ENCODE results near the gene CUBN.
A peak's percentile ranks its signal among the peaks of the same experiment; 100 is the strongest.

CUBN gene

DNA sequence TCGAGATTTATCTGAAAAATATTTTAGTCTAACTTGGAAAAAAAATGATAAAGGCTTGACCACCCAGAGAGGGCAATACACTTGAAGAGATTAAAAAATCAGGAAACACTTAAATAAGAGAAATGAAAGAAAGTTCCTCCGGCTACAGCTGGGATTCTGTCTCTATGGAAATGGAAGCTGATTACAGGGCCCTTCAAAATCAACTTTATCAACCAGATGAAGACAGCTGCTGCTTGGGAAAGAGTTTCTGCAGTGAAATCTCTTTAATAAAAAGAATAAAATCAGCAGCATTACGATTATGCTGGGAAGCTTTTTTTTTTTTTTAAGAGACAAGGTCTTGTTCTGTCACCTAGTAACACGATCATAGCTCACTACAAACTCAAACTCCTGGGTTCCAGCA is 316.9 kb downstream of the CUBN start:
- no peak overlapping the region for H3K4me3 ChIP-seq (replicated peaks in 1 of 2; ENCODE audit: low read depth in 2 of 2, low read length in 2 of 2)
- TF ChIP-seq, protein P1, sequence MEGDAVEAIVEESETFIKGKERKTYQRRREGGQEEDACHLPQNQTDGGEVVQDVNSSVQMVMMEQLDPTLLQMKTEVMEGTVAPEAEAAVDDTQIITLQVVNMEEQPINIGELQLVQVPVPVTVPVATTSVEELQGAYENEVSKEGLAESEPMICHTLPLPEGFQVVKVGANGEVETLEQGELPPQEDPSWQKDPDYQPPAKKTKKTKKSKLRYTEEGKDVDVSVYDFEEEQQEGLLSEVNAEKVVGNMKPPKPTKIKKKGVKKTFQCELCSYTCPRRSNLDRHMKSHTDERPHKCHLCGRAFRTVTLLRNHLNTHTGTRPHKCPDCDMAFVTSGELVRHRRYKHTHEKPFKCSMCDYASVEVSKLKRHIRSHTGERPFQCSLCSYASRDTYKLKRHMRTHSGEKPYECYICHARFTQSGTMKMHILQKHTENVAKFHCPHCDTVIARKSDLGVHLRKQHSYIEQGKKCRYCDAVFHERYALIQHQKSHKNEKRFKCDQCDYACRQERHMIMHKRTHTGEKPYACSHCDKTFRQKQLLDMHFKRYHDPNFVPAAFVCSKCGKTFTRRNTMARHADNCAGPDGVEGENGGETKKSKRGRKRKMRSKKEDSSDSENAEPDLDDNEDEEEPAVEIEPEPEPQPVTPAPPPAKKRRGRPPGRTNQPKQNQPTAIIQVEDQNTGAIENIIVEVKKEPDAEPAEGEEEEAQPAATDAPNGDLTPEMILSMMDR (IDR thresholded peaks at IDR 0.05; ENCODE audit: low read depth, low read length), result no peak
- DNase-seq (ENCODE audit: low read depth in 2 of 2), result no peak

DNA sequence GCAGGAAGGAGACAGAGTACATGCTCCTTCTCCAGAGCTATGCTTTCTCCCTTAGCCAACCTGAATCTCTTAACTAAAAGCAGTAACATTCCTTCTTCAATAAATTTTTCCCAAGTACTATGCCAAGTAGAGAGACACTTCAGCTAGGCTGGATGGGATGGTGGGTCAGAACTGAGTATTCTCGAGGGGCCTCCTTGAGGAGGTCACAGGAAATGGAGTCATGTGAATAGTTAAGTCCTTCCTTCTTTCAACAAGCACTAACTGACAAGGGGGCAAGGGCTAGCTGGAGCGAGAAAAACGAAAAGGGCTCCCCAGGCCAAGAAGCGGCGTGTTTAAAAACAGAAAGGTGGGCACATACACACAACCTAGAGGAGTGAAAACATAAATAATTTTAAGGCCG is 317.8 kb downstream of the CUBN start:
- H3K4me3 ChIP-seq (replicated peaks in 1 of 2; ENCODE audit: low read depth in 2 of 2, low read length in 2 of 2), result no peak overlapping the region
- TF ChIP-seq, protein P1 (IDR thresholded peaks at IDR 0.05; ENCODE audit: low read depth, low read length), result no peak
- DNase-seq (ENCODE audit: low read depth in 2 of 2), result peak; percentile 24 to 48

DNA sequence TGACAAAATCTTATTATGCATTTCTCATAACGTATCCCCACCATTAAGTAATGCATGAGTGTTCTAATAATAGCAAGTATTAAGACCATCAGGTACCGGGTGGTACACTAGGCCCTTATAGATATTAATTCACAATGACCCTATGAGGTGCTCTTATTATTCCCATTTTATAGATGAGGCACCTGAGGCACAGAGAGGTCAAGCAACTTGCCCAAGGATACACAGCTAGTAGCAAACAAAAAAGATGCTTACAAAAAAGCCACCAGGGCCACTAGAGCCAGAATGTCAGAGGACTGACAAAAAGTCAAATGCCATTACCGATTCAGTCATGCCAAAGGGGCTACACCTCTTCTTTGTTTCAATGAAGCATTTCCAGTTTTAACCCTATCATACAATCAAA is 318.3 kb downstream of the CUBN start:
- DNase-seq (ENCODE audit: low read depth in 2 of 2), result no peak
- TF ChIP-seq, protein P1 (IDR thresholded peaks at IDR 0.05; ENCODE audit: low read depth, low read length), result no peak
- H3K4me3 ChIP-seq (replicated peaks in 1 of 2; ENCODE audit: low read depth in 2 of 2, low read length in 2 of 2), result no peak overlapping the region

DNA sequence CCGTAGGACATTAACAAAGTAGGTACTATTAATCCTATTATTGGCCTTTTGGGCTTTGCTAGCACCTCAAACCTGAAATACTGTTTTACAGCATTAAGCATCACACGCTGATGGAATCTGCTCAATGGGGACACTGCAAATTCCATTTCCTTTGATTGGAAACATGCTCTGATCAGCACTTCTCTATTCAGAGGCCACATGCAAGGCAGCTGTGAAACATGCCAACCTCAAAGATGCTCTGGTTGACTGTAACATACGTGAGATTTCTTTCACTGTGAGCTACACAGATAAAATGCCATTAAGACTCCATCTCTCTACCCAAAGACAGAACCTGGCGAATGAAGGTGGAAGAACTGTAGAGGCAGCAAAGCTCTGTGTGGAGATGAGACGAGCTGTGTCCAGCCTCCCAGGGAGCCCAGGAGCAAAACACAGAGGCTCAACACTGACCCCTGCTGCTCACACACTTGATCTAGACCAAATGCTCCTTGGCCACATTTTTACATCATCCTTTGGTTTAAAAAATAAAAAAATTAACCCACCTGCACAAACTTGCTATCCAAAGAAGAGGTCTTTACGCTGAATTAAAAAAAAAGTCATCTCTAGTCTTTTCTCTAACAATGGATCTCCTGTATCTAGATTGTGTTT is 320.4 kb downstream of the CUBN start:
- peak; percentile 61 to 65 for DNase-seq (ENCODE audit: low read depth in 2 of 2)
- TF ChIP-seq, protein P1 (IDR thresholded peaks at IDR 0.05; ENCODE audit: low read depth, low read length), result peak; percentile 70

DNA sequence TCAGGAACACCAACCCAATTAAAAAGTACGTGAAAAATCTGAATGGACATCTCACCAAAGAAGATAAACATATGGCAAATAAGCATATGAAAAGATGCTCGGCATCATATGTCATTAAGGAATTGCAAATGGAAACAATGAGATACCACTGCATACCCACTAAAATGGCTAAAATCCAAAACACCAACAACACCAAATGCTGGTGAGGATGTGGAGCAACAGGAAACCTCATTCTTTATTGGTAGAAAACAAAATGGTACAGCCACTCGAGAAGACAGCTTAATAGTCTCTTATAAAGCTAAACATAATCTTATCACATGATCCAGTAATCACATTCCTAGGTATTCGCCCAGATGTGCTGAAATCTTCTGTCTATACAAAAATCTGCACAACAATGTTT is 325.5 kb downstream of the CUBN start:
- DNase-seq (ENCODE audit: low read depth in 2 of 2), result no peak
- TF ChIP-seq, protein P1 (IDR thresholded peaks at IDR 0.05; ENCODE audit: low read depth, low read length), result no peak
- H3K4me3 ChIP-seq (replicated peaks in 1 of 2; ENCODE audit: low read depth in 2 of 2, low read length in 2 of 2), result no peak overlapping the region

More for the DNA sequence above, 320.4 kb downstream of the CUBN start:
- H3K4me3 ChIP-seq (replicated peaks in 1 of 2; ENCODE audit: low read depth in 2 of 2, low read length in 2 of 2), result no peak overlapping the region

DNA sequence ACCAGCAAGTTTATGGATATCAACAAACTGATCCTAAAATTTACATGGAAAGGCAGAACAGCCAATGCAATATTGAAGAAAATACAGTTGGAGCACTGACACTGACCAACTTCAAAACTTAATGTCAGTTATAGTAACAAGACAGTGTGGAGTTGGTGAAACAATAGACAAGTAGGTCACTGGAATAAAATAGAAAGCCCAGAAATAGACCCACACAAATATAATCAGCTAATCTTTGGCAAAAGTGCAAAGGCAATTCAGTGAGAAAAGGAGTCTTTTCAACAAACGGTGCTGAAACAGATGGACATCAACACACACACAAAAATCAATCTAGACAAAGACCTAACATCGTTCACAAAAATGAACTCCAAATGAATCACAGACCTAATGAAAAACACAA is 326.1 kb downstream of the CUBN start:
- TF ChIP-seq, protein P1 (IDR thresholded peaks at IDR 0.05; ENCODE audit: low read depth, low read length), result no peak
- H3K4me3 ChIP-seq (replicated peaks in 1 of 2; ENCODE audit: low read depth in 2 of 2, low read length in 2 of 2), result no peak overlapping the region
- DNase-seq (ENCODE audit: low read depth in 2 of 2), result no peak

DNA sequence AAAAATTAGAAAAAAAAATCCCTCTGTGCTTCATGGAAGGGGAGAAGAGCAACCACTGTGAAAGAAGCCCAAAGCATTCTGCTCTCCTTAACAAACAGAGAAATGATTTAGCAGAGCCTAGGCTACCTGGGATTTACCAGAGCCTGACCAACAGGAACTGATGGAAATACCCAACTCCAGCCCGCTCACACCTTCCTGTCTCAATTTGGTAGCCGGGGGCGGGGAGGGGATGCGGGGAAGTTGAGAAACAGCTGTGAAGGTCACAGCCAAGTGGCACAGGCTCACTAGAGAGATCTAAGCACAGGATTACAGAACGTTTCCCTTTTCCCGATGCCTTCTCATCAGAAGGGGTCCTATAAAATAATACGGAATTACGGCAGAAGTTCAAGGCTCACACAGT is 330.0 kb downstream of the CUBN start:
- TF ChIP-seq, protein P1 (IDR thresholded peaks at IDR 0.05; ENCODE audit: low read depth, low read length), result no peak
- DNase-seq (ENCODE audit: low read depth in 2 of 2), result no peak
- no peak overlapping the region for H3K4me3 ChIP-seq (replicated peaks in 1 of 2; ENCODE audit: low read depth in 2 of 2, low read length in 2 of 2)
